Measurements from ENCODE around the gene MOB3B. TPM values are rescaled to one million over a fixed set of nuclear protein-coding genes. Genes with fewer than 3 reads are reported as not detected.

MOB3B gene
- total RNA-seq, 1 donor from 2014 or later: 14.0 TPM

GRCh38 chr9:27549196-27549755, 19.7 kb upstream of the MOB3B start:
- peaks cover 36% of the 10 kb centered on the region for H3K36me3 Mint-ChIP-seq
- Histone ChIP-seq H3K4me2 (no peak overlapping the region), H3K9ac (no peak overlapping the region), H3K36me3 (peaks cover 20% of the 10 kb centered on the region), H3K4me3 (no peak overlapping the region), H3K79me2 (ENCODE audit: low read depth) (no peaks in the 10 kb centered on the region), H3K27me3 (no peaks in the 10 kb centered on the region), H2AFZ (replicated peaks) (no peak overlapping the region), H4K20me1 (ENCODE audit: low read depth) (no peaks in the 10 kb centered on the region), H3K27ac (no peak overlapping the region), H3K9me3 (ENCODE audit: low read depth) (no peaks in the 10 kb centered on the region), H3F3A (ENCODE audit: low read depth) (peaks cover 11% of the 10 kb centered on the region), H3K4me1 (no peaks in the 10 kb centered on the region)
- TF ChIP-seq EZH2 (IDR thresholded peaks at IDR 0.05) (no peak), EZH2phosphoT487 (IDR thresholded peaks at IDR 0.05) (no peak)
- TF ChIP-seq, protein P1, sequence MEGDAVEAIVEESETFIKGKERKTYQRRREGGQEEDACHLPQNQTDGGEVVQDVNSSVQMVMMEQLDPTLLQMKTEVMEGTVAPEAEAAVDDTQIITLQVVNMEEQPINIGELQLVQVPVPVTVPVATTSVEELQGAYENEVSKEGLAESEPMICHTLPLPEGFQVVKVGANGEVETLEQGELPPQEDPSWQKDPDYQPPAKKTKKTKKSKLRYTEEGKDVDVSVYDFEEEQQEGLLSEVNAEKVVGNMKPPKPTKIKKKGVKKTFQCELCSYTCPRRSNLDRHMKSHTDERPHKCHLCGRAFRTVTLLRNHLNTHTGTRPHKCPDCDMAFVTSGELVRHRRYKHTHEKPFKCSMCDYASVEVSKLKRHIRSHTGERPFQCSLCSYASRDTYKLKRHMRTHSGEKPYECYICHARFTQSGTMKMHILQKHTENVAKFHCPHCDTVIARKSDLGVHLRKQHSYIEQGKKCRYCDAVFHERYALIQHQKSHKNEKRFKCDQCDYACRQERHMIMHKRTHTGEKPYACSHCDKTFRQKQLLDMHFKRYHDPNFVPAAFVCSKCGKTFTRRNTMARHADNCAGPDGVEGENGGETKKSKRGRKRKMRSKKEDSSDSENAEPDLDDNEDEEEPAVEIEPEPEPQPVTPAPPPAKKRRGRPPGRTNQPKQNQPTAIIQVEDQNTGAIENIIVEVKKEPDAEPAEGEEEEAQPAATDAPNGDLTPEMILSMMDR (IDR thresholded peaks at IDR 0.05): no peak
- H3K4me3 Mint-ChIP-seq: no peak overlapping the region
- no peaks in the 10 kb centered on the region for H3K27me3 Mint-ChIP-seq (ENCODE audit: insufficient read depth, low read depth)
- no peaks in the 10 kb centered on the region for H3K4me1 Mint-ChIP-seq
- no peaks in the 10 kb centered on the region for H3K9me3 Mint-ChIP-seq
- no peak for DNase-seq (ENCODE audit: low spot score)
- no peak overlapping the region for H3K27ac Mint-ChIP-seq

DNA sequence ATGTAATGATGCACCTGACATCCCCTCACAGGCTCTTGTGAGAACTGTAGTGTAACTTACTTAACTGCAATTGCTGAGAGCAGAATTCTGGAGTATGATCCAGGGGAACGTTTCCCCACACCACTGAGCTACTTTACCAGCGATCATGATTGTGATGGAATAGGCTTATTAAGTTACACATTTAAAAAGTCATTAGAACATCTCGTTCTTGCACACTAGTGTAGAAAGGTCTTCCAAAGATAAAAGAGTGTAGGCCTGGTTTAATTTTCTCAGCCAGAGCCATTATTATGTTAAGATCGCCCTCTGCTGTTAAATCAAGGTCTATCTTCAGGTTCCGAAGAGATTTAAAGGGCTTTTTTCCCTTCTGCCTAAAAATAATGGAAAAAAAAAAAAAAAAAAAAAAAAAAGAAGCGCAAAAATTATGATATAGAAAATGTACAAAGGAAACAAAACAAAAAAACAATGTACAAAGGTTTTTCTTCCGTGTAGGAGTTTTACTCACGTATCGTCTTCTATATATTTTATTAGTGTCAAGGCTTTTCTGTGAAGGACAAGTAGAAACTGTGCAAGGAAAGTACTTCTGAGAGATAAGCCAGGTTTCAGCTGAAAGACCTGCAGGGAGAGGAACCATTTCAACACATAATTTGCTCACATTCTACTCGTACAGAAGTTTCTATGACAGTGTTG, 18.6 kb upstream of the MOB3B start:
- no peak overlapping the region for H3K27ac Mint-ChIP-seq
- peak; percentile 62 for DNase-seq (ENCODE audit: low spot score)
- H3K27ac ChIP-seq: peak overlapping the region; percentile 39
- H3K36me3 ChIP-seq: peaks cover 22% of the 10 kb centered on the region
- peaks cover 32% of the 10 kb centered on the region for H3K36me3 Mint-ChIP-seq
- TF ChIP-seq, protein P1 (IDR thresholded peaks at IDR 0.05): peak; percentile 66
- TF ChIP-seq EZH2 (IDR thresholded peaks at IDR 0.05) (no peak), EZH2phosphoT487 (IDR thresholded peaks at IDR 0.05) (no peak)
- no peaks in the 10 kb centered on the region for H3K4me1 ChIP-seq
- H2AFZ ChIP-seq (replicated peaks): no peak overlapping the region
- H3K4me2 ChIP-seq: no peak overlapping the region
- no peaks in the 10 kb centered on the region for H3K79me2 ChIP-seq (ENCODE audit: low read depth)
- H3K27me3 ChIP-seq: no peaks in the 10 kb centered on the region
- no peaks in the 10 kb centered on the region for H3K9me3 ChIP-seq (ENCODE audit: low read depth)
- no peaks in the 10 kb centered on the region for H4K20me1 ChIP-seq (ENCODE audit: low read depth)
- no peaks in the 10 kb centered on the region for H3K4me1 Mint-ChIP-seq
- no peaks in the 10 kb centered on the region for H3K9me3 Mint-ChIP-seq
- no peak overlapping the region for H3K9ac ChIP-seq
- no peaks in the 10 kb centered on the region for H3K27me3 Mint-ChIP-seq (ENCODE audit: insufficient read depth, low read depth)
- no peak overlapping the region for H3K4me3 Mint-ChIP-seq
- H3F3A ChIP-seq (ENCODE audit: low read depth): peaks cover 11% of the 10 kb centered on the region
- no peak overlapping the region for H3K4me3 ChIP-seq

DNA sequence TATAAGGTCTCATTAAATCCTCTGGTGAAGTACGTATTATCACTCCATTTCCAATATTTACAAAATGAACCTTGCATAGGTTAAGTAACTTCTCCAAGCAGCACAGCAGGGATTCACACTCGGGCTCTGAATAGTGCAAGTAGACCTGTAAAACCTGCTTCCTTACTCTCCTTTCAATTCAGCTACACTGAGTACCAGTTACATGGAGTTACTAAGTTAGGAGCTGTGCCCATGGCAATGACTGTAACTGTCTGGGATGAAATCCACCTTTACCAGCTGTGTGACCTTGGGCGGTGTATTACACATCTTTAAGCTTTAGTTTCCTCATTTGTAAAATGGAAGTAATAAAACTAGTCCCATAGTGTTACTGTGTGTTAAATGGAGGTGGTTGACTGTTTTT, 15.9 kb upstream of the MOB3B start:
- Histone ChIP-seq H3K79me2 (ENCODE audit: low read depth) (no peaks in the 10 kb centered on the region), H3K9ac (no peak overlapping the region), H3K9me3 (ENCODE audit: low read depth) (no peaks in the 10 kb centered on the region), H3F3A (ENCODE audit: low read depth) (peaks cover 11% of the 10 kb centered on the region), H4K20me1 (ENCODE audit: low read depth) (no peaks in the 10 kb centered on the region), H3K4me3 (no peak overlapping the region), H3K27me3 (no peaks in the 10 kb centered on the region), H3K4me1 (no peaks in the 10 kb centered on the region), H3K36me3 (peaks cover 19% of the 10 kb centered on the region), H3K4me2 (no peak overlapping the region), H2AFZ (replicated peaks) (no peak overlapping the region), H3K27ac (no peak overlapping the region)
- TF ChIP-seq, protein P1 (IDR thresholded peaks at IDR 0.05): no peak
- TF ChIP-seq EZH2 (IDR thresholded peaks at IDR 0.05) (no peak), EZH2phosphoT487 (IDR thresholded peaks at IDR 0.05) (no peak)
- no peak for DNase-seq (ENCODE audit: low spot score)
- Mint-ChIP-seq H3K9me3 (no peaks in the 10 kb centered on the region), H3K27me3 (ENCODE audit: insufficient read depth, low read depth) (peaks cover 2% of the 10 kb centered on the region), H3K4me1 (no peaks in the 10 kb centered on the region), H3K4me3 (no peak overlapping the region), H3K27ac (no peak overlapping the region), H3K36me3 (peaks cover 35% of the 10 kb centered on the region)
